ENCODE measurements around the gene SLC35F3. TPM values are rescaled to one million over a fixed set of nuclear protein-coding genes. Genes with fewer than 3 reads are reported as not detected.

The SLC35F3 gene
- total RNA-seq, 4 donors from 2014 or later = 0.36 to 1.4 (median 0.54) TPM

DNA sequence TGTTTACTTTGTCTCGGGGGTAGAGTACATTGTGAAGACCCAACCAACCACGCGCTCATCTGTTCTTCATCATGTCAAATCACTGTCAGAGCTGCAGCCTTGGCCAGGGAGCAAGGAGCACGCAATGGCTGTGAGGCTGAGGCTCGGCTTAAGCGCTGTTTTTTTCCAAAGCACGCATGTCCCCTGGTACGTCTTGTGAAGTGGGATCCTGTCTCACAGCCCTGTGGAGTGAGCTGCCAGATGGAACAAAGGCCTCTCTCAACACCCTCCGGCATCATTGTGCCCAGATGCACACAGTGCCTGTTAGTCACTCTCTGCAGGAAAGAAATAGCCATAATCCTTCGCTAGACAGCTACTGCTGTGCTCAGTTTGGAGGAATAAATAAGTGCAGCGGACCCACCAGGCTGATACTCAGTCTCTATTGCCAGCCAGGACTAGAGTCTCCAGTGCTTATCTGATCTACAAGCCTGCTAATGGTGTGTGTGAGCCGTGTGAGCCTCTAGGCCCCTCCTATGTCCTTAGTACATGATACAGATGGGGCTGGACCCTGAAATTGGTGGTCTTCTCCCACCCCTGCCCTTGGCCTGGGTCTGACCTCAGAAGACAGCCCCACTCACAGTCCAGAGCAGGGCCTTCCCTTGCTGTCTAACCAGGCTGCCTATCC, 377.5 kb downstream of the SLC35F3 start:
- H3K27ac ChIP-seq = no peak overlapping the region
- H3K27me3 ChIP-seq = no peaks in the 10 kb centered on the region
- WGBS = 64% methylated on average over 9 of the region's 12 CpGs
- H3K4me1 ChIP-seq = no peaks in the 10 kb centered on the region
- H3K4me3 ChIP-seq = no peak overlapping the region
- H3K36me3 ChIP-seq = no peaks in the 10 kb centered on the region
- DNase-seq (ENCODE audit: low spot score in 2 of 2) = no peak
- no peak for TF ChIP-seq POLR2A (IDR thresholded peaks at IDR 0.05)
- TF ChIP-seq EP300 (IDR thresholded peaks at IDR 0.05) = no peak
- TF ChIP-seq, protein P1, sequence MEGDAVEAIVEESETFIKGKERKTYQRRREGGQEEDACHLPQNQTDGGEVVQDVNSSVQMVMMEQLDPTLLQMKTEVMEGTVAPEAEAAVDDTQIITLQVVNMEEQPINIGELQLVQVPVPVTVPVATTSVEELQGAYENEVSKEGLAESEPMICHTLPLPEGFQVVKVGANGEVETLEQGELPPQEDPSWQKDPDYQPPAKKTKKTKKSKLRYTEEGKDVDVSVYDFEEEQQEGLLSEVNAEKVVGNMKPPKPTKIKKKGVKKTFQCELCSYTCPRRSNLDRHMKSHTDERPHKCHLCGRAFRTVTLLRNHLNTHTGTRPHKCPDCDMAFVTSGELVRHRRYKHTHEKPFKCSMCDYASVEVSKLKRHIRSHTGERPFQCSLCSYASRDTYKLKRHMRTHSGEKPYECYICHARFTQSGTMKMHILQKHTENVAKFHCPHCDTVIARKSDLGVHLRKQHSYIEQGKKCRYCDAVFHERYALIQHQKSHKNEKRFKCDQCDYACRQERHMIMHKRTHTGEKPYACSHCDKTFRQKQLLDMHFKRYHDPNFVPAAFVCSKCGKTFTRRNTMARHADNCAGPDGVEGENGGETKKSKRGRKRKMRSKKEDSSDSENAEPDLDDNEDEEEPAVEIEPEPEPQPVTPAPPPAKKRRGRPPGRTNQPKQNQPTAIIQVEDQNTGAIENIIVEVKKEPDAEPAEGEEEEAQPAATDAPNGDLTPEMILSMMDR (IDR thresholded peaks at IDR 0.05) = no peak
- TF ChIP-seq POLR2AphosphoS5 (IDR thresholded peaks at IDR 0.05) = no peak
- no peaks in the 10 kb centered on the region for H3K9me3 ChIP-seq

DNA sequence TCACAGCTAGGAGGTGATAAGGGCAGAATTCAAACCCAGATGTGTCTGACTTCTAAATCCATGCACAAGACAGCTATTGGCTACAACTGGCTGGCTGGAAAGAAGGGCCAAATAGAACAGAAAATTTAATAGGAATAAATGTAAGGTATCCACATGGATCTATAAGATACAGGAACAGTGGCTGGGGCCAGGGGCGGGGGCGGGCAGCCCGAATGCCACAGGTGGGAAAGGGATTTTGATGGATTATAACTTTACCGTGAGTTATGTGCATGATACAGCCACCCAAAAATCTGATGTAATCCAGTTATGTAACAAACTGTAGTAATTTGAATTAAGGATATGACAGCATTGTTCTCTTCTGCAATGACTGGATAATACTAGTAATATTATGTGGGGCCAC, 381.7 kb downstream of the SLC35F3 start:
- H3K4me1 ChIP-seq = no peaks in the 10 kb centered on the region
- no peak overlapping the region for H3K4me3 ChIP-seq
- H3K27ac ChIP-seq = no peak overlapping the region
- 79% methylated on average over 4 of the region's 4 CpGs for WGBS
- no peaks in the 10 kb centered on the region for H3K27me3 ChIP-seq
- no peaks in the 10 kb centered on the region for H3K36me3 ChIP-seq
- no peak for DNase-seq (ENCODE audit: low spot score in 2 of 2)
- H3K9me3 ChIP-seq = no peaks in the 10 kb centered on the region
- TF ChIP-seq EP300 (IDR thresholded peaks at IDR 0.05) (no peak), POLR2AphosphoS5 (IDR thresholded peaks at IDR 0.05) (no peak), POLR2A (IDR thresholded peaks at IDR 0.05) (no peak)
- TF ChIP-seq, protein P1 (IDR thresholded peaks at IDR 0.05) = no peak

DNA sequence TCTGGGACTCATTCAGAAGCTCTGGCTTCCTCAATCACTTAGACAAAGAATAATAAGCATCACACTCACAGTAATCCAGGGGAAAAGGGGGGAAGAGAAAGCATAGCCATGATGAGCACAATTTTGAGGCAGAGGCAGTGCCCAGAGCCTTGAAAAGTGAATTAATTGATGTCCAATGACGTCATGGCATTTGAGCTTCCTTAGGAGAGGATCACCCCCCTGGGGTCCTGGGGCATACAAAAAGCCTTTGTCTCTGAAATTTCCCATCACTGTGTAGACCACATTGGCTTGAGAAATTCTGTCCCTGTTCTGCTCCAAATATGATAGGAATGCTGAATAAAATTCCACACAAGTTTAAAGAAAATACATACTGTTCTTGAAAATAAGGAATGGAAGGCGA, 384.5 kb downstream of the SLC35F3 start:
- no peak for DNase-seq (ENCODE audit: low spot score in 2 of 2)
- TF ChIP-seq POLR2A (IDR thresholded peaks at IDR 0.05) (no peak), POLR2AphosphoS5 (IDR thresholded peaks at IDR 0.05) (no peak), EP300 (IDR thresholded peaks at IDR 0.05) (no peak)
- TF ChIP-seq, protein P1 (IDR thresholded peaks at IDR 0.05) = no peak
- H3K9me3 ChIP-seq = no peaks in the 10 kb centered on the region
- no peak overlapping the region for H3K27ac ChIP-seq
- H3K4me3 ChIP-seq = no peak overlapping the region
- no peaks in the 10 kb centered on the region for H3K27me3 ChIP-seq
- no peaks in the 10 kb centered on the region for H3K36me3 ChIP-seq
- WGBS = 65% methylated on average over 2 of the region's 2 CpGs
- H3K4me1 ChIP-seq = no peaks in the 10 kb centered on the region

DNA sequence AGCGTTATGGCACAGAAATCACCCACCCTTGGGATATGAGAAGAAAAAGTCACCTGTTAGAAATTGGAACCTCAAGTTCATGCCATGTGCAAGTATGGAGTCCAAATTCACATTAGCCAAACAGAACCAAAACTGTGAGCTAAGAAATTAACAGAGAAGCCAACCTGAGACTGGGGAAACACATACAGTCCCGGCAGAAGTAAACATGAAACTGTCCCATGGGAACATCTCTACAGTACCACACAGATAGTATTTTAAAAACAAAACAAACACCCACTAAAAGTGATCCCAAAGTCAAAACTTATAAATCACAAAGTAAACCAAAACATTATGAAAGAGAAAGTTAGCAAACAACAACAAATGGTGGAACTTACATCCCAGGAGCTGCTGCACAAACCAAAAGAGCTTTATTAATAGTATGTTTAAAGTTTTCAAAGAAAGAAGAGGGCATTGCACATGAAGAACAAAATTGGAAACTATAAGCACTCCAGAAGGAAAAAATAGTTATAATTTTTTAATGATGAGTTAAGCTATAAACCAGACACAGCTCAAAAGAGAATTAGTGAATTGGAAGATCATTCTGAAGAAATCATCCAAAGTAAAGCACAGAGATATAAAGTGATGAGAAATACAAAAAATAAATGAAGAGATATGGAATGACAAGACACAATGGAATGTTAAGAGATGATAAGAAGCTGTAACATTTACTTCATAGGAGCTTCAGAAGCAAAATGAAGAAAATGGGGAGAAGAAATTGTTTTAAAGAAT, 385.2 kb downstream of the SLC35F3 start:
- no peaks in the 10 kb centered on the region for H3K4me1 ChIP-seq
- no peaks in the 10 kb centered on the region for H3K36me3 ChIP-seq
- no peak overlapping the region for H3K4me3 ChIP-seq
- 92% methylated on average over 2 of the region's 2 CpGs for WGBS
- no peak for DNase-seq (ENCODE audit: low spot score in 2 of 2)
- H3K27me3 ChIP-seq = peaks cover 4% of the 10 kb centered on the region
- no peaks in the 10 kb centered on the region for H3K9me3 ChIP-seq
- H3K27ac ChIP-seq = no peak overlapping the region
- TF ChIP-seq EP300 (IDR thresholded peaks at IDR 0.05) (no peak), POLR2AphosphoS5 (IDR thresholded peaks at IDR 0.05) (no peak), POLR2A (IDR thresholded peaks at IDR 0.05) (no peak)

DNA sequence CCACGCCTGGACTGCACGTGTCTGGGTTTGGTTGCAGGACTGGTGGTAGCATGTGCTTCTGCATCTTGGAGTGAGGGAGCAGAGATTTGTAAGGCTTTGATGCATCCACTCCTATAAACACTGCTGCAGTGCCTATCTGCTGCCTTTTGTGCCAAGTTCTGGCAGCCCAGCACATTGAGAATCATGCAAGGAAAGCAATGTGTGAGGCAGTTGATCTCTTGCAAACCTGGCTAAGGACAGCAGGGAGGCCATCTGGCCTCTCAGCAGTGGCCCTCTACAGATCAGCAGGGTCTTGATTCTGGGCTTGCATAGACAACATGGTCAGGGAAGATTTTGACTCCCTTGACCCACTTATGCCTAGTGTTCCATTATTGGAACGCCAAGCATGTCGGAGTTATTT, 387.5 kb downstream of the SLC35F3 start:
- Histone ChIP-seq H3K4me1 (no peaks in the 10 kb centered on the region), H3K9me3 (no peaks in the 10 kb centered on the region), H3K27ac (no peak overlapping the region), H3K27me3 (peaks cover 13% of the 10 kb centered on the region), H3K36me3 (no peaks in the 10 kb centered on the region), H3K4me3 (no peak overlapping the region)
- DNase-seq (ENCODE audit: low spot score in 2 of 2) = no peak
- TF ChIP-seq POLR2A (IDR thresholded peaks at IDR 0.05) = no peak
- 95% methylated on average over 4 of the region's 4 CpGs for WGBS

DNA sequence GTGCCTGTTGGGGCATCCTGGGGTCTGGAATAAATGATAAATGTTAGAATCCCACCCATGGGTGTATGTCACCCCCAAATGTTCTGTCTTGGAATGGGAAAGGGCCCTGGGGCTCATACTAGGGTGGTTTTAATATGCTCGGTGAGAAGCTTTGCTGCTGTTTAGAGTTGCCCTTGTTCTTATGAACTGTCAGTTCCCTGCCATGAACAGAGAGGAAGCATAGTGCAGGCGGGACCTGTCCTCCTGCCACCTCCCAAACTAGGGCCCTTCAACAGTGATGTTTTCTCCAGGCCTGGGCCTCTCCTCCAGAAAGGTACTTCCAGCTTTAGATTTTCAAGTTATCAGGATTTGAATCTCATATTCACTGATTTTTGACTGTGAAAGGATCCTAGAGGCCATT, 388.1 kb downstream of the SLC35F3 start:
- no peak overlapping the region for H3K4me3 ChIP-seq
- no peak for DNase-seq (ENCODE audit: low spot score in 2 of 2)
- no peak overlapping the region for H3K27ac ChIP-seq
- H3K36me3 ChIP-seq = no peaks in the 10 kb centered on the region
- no peak for TF ChIP-seq POLR2AphosphoS5 (IDR thresholded peaks at IDR 0.05)
- TF ChIP-seq EP300 (IDR thresholded peaks at IDR 0.05) = no peak
- TF ChIP-seq POLR2A (IDR thresholded peaks at IDR 0.05) = no peak
- TF ChIP-seq, protein P1 (IDR thresholded peaks at IDR 0.05) = no peak
- no peaks in the 10 kb centered on the region for H3K4me1 ChIP-seq
- peaks cover 13% of the 10 kb centered on the region for H3K27me3 ChIP-seq
- WGBS = 81% methylated on average over 2 of the region's 2 CpGs
- no peaks in the 10 kb centered on the region for H3K9me3 ChIP-seq

Data from suprapubic skin (tissue), 4 donors.